ENCODE data around the gene ACSF3. TPM values are rescaled to one million over a fixed set of nuclear protein-coding genes. Genes with fewer than 3 reads are reported as not detected.

Gene ACSF3
- total RNA-seq, 1 donor from 2014 or later, result 35.7 TPM

- no peaks in the 10 kb centered on the region for H3K27me3 Mint-ChIP-seq (ENCODE audit: low read depth)
Observed at GRCh38 chr16:89142474-89143195, 49.0 kb downstream of the ACSF3 start.

GRCh38 chr16:89143201-89143741, 49.6 kb downstream of the ACSF3 start:
- H3K4me3 Mint-ChIP-seq, result no peak overlapping the region
- H3K4me1 Mint-ChIP-seq, result no peaks in the 10 kb centered on the region
- H3K36me3 Mint-ChIP-seq, result peaks cover 17% of the 10 kb centered on the region
- H3K27me3 Mint-ChIP-seq (ENCODE audit: low read depth), result no peaks in the 10 kb centered on the region
- no peak for DNase-seq (ENCODE audit: low spot score in 2 of 2, unreplicated experiment in 2 of 2)
- no peak overlapping the region for H3K27ac Mint-ChIP-seq
- TF ChIP-seq CTCF (IDR thresholded peaks at IDR 0.05; ENCODE audit: unreplicated experiment), result no peak
- peaks cover 4% of the 10 kb centered on the region for H3K9me3 Mint-ChIP-seq

More at GRCh38 chr16:89142474-89143195, 49.0 kb downstream of the ACSF3 start:
- Mint-ChIP-seq H3K36me3 (peaks cover 13% of the 10 kb centered on the region), H3K9me3 (peaks cover 2% of the 10 kb centered on the region), H3K4me1 (no peaks in the 10 kb centered on the region), H3K4me3 (no peak overlapping the region), H3K27ac (no peak overlapping the region)
- no peak for DNase-seq (ENCODE audit: low spot score in 2 of 2, unreplicated experiment in 2 of 2)
- TF ChIP-seq CTCF (IDR thresholded peaks at IDR 0.05; ENCODE audit: unreplicated experiment), result no peak

GRCh38 chr16:89143911-89144675, 50.4 kb downstream of the ACSF3 start:
- H3K36me3 Mint-ChIP-seq, result peaks cover 25% of the 10 kb centered on the region
- no peak overlapping the region for H3K27ac Mint-ChIP-seq
- H3K4me3 Mint-ChIP-seq, result no peak overlapping the region
- peaks cover 10% of the 10 kb centered on the region for H3K9me3 Mint-ChIP-seq
- no peak for DNase-seq (ENCODE audit: low spot score in 2 of 2, unreplicated experiment in 2 of 2)
- no peaks in the 10 kb centered on the region for H3K4me1 Mint-ChIP-seq
- TF ChIP-seq CTCF (IDR thresholded peaks at IDR 0.05; ENCODE audit: unreplicated experiment), result no peak
- H3K27me3 Mint-ChIP-seq (ENCODE audit: low read depth), result no peaks in the 10 kb centered on the region

GRCh38 chr16:89144681-89145080, 51.0 kb downstream of the ACSF3 start:
- peaks cover 31% of the 10 kb centered on the region for H3K36me3 Mint-ChIP-seq
- no peaks in the 10 kb centered on the region for H3K4me1 Mint-ChIP-seq
- H3K4me3 Mint-ChIP-seq, result no peak overlapping the region
- peaks cover 15% of the 10 kb centered on the region for H3K9me3 Mint-ChIP-seq
- H3K27ac Mint-ChIP-seq, result no peak overlapping the region
- no peak for DNase-seq (ENCODE audit: low spot score in 2 of 2, unreplicated experiment in 2 of 2)
- no peak for TF ChIP-seq CTCF (IDR thresholded peaks at IDR 0.05; ENCODE audit: unreplicated experiment)
- H3K27me3 Mint-ChIP-seq (ENCODE audit: low read depth), result no peaks in the 10 kb centered on the region

- DNase-seq (ENCODE audit: low spot score in 2 of 2, unreplicated experiment in 2 of 2), result no peak
- Mint-ChIP-seq H3K27me3 (ENCODE audit: low read depth) (no peaks in the 10 kb centered on the region), H3K4me3 (no peak overlapping the region), H3K36me3 (peaks cover 38% of the 10 kb centered on the region), H3K9me3 (peaks cover 15% of the 10 kb centered on the region), H3K4me1 (no peaks in the 10 kb centered on the region), H3K27ac (no peak overlapping the region)
- TF ChIP-seq CTCF (IDR thresholded peaks at IDR 0.05; ENCODE audit: unreplicated experiment), result no peak
Observed at GRCh38 chr16:89145406-89146161, 51.9 kb downstream of the ACSF3 start.
